Astrocyte of the spinal cord (primary cell): ENCODE data around the gene KCNE5.

Experiments used
- DNase-seq: peaks from one replicate; pipeline ENCODE4 v3.0.0; 2011; ENCODE audit warnings: low read depth, low spot score
- H3K4me3 ChIP-seq: 2 replicates; pipeline ENCODE4 v1.5.1; 2011; ENCODE audit warnings: low read depth, mild to moderate bottlenecking, low read length, moderate library complexity
- in situ Hi-C: cut with HindIII; loops from 2 replicates; pipeline ENCODE4 v1.10.0; 2017; ENCODE audit warnings: low sequenced_read_pairs
- TF ChIP-seq, protein P1 (sequence below): IDR thresholded peaks from 2 replicates; pipeline ENCODE4 v1.5.1; 2012; ENCODE audit warnings: low read depth, mild to moderate bottlenecking, low read length, inconsistent platforms

Gene KCNE5

DNA sequence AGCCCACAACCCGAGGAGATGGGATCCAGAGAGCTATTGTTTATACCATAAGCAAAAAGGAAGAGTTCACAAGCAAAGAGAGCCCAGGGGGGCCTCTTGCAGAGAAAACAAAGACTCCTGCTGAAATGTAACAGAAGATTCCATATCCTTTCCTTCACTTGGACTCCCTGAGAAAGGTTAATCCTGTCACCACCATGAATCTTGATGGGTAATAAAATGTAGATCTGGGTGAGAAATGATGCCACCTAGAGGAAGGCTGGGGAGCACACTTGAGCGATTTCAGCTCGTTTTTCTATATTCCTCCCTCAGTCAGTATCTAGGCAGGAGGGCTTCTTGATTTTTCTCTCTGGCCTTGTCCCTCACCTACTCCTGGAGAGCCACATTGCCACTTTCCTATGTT, 10.2 kb upstream of the KCNE5 start:
- no peak overlapping the region for H3K4me3 ChIP-seq
- TF ChIP-seq, protein P1, sequence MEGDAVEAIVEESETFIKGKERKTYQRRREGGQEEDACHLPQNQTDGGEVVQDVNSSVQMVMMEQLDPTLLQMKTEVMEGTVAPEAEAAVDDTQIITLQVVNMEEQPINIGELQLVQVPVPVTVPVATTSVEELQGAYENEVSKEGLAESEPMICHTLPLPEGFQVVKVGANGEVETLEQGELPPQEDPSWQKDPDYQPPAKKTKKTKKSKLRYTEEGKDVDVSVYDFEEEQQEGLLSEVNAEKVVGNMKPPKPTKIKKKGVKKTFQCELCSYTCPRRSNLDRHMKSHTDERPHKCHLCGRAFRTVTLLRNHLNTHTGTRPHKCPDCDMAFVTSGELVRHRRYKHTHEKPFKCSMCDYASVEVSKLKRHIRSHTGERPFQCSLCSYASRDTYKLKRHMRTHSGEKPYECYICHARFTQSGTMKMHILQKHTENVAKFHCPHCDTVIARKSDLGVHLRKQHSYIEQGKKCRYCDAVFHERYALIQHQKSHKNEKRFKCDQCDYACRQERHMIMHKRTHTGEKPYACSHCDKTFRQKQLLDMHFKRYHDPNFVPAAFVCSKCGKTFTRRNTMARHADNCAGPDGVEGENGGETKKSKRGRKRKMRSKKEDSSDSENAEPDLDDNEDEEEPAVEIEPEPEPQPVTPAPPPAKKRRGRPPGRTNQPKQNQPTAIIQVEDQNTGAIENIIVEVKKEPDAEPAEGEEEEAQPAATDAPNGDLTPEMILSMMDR = peak; percentile 58
- in situ Hi-C loops = no loop called here
- DNase-seq = peak; percentile 19

DNA sequence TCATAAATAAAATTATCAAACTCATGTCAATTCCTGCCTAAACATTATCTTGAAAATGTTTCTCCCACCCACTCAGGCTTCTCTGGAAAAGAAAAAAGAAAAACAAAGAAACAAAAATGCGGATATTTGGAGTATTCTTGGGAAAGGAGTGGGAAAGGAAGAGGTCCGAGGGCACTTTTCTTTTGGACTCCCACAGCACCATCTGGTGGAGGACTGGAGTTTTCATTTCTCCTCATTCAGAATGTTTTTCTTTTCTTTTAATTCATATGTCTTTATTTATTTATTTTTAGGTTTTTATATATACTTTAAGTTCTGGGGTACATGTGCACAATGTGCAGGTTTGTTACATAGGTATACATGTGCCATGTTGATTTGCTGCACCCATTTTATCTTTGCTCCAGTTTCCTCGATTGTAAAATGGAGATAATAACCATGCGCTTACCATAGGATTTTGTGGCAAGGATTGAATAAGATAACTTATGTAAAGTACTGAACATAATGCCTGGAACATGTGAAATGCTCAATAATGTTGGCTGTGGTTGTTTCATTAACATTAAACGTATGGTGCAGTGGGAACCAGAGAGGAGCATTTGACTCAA, 8.0 kb upstream of the KCNE5 start:
- DNase-seq = no peak
- in situ Hi-C loops = no loop called here
- TF ChIP-seq, protein P1 = peak; percentile 48

DNA sequence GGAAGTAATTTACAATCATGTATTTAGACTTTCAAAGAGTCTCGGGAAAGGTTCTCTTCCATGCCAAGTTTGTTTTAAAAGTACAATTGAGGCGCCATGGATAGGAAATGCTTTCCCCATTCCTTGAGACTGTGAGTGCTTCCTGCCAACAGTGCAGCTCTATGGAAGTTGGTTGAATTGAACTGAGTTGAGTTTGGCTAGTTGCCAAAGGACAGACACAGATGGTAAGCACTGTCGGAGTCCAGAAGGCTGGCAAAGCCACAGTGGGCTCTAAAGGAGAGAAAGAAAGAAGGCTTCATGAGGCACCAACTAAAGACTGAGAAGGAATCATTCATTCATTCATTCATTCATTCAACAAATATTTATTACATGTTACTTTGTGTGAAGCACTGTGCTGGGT, 4.3 kb upstream of the KCNE5 start:
- in situ Hi-C loops = no loop called here
- DNase-seq = peak; percentile 22
- TF ChIP-seq, protein P1 = no peak
- H3K4me3 ChIP-seq = no peak overlapping the region

More for the DNA sequence above, 8.0 kb upstream of the KCNE5 start:
- no peak overlapping the region for H3K4me3 ChIP-seq

DNA sequence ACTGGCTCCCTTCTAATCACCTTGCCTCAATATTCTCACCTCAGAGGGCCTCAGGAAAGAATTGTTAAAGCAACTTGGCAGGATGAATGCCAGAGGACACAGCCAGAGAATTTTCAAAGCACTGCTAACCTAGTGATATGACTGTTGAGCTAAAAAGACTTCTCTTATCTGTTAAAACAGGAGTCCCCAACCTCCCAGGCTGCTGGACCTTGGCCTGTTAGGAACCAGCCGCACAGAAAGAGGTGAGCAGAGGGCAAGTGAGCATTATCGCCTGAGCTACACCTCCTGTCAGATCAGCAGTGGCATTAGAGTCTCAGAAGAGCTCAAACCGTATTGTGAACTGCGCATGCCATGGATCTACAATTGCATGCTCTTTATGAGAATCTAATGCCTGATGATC, 1.7 kb upstream of the KCNE5 start:
- TF ChIP-seq, protein P1 = no peak
- DNase-seq = no peak
- H3K4me3 ChIP-seq = no peak overlapping the region
- in situ Hi-C loops = no loop called here

DNA sequence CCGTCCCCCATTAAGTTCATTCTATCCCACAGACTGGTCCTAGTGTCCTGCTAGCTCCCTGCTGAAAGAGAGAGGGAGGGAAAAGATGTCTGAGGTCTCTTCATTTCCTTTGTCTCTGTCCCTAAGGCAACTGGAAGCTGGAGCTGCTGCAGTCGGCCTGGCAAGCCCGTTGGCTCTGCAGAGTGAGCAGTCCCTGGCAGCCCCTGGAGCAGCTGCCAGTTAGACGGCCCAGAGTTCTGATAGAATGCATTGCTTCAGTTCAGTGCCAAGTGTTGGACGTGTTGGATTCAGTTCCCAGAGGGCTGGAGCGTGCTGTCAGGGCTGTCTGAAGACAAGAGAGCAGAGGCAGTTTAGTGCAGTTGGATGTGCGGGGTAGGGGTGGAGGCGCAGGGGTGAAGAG, 975 bp downstream of the KCNE5 start:
- TF ChIP-seq, protein P1 = no peak

DNA sequence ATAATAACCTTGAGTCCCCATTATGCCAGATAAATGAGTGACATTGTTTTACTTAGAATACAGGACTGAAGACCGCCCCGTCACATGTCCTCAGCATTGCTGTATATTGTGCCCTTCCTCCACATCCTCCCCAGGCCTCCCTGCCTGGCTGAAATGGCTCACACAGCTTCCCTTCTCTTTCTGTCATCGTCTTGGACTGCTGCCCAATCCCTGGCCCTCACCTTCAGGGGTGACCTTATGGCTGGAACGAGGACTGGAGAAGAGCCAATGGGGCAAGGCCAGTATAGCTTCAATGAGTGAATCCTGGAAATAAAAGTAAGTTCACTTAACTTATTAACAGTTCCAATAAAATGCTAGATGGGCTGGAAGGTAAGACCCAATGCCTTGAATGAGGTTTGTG, 2.7 kb downstream of the KCNE5 start:
- TF ChIP-seq, protein P1 = no peak
- H3K4me3 ChIP-seq = no peak overlapping the region
- in situ Hi-C loops = no loop called here
- no peak for DNase-seq

More for the DNA sequence above, 975 bp downstream of the KCNE5 start:
- H3K4me3 ChIP-seq = no peak overlapping the region
- in situ Hi-C loops = no loop called here
- DNase-seq = no peak
